ENCODE measurements around the gene PLCL2.

DNA sequence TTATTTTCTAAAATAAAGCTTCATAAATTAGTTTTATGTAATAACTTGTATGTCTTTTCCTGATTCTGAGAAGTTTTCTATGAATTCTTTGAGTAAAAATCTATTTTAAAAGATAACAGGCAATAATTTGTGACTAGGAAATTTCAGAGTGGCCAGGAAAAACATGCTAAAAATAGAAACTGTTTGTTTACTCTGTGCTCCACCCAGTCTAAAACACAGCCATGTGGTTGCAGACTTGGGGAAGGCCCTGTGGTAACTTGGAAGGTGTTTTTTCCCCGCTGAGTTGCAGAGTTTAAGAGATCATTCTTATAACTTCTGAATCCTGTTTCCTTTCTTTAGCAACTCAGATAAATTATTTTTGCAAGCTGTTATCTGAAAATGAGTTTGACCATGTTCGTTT is 21.9 kb downstream of the PLCL2 start:
- TF ChIP-seq POLR2AphosphoS5 (IDR thresholded peaks at IDR 0.05; ENCODE audit: low read depth, low read length) (no peak), POLR2A (IDR thresholded peaks at IDR 0.05; ENCODE audit: low read depth, low read length) (no peak)
